DOHH2 (cell line): ENCODE data around the gene HTR2A.

Source experiments
- CTCF ChIP-seq: fragments of 200-600 bp; sonication (generic); IDR thresholded peaks from one replicate; pipeline ENCODE4 v1.5.1; 2014; ENCODE audit warnings: antibody characterized with exemption, mild to moderate bottlenecking, low read depth, low read length; ENCODE audit not compliant: poor library complexity, severe bottlenecking
- EZH2phosphoT487 ChIP-seq: fragments of 200-600 bp; sonication (generic); IDR thresholded peaks from 2 replicates; pipeline ENCODE4 v1.6.1; 2017; ENCODE audit warnings: borderline replicate concordance, mild to moderate bottlenecking, antibody characterized with exemption, low read length, moderate library complexity, mixed read lengths

- TF ChIP-seq CTCF (no peak), EZH2phosphoT487 (no peak)
Observed at GRCh38 chr13:46817095-46817494, 79.8 kb downstream of the HTR2A start.
